ENCODE measurements around the gene XPR1. TPM values are rescaled to one million over a fixed set of nuclear protein-coding genes. Genes with fewer than 3 reads are reported as not detected.

The XPR1 gene
- total and polyA plus RNA-seq, 9 donors, result 5.7 to 34.1 (median 17.3) TPM

- Histone ChIP-seq H3K4me3 (no peak overlapping the region), H3K27ac (no peak overlapping the region), H3K36me3 (no peaks in the 10 kb centered on the region), H3K9me3 (no peaks in the 10 kb centered on the region), H3K27me3 (no peaks in the 10 kb centered on the region), H3K4me1 (ENCODE audit: insufficient read depth) (peaks cover 3% of the 10 kb centered on the region)
- TF ChIP-seq, protein P1, sequence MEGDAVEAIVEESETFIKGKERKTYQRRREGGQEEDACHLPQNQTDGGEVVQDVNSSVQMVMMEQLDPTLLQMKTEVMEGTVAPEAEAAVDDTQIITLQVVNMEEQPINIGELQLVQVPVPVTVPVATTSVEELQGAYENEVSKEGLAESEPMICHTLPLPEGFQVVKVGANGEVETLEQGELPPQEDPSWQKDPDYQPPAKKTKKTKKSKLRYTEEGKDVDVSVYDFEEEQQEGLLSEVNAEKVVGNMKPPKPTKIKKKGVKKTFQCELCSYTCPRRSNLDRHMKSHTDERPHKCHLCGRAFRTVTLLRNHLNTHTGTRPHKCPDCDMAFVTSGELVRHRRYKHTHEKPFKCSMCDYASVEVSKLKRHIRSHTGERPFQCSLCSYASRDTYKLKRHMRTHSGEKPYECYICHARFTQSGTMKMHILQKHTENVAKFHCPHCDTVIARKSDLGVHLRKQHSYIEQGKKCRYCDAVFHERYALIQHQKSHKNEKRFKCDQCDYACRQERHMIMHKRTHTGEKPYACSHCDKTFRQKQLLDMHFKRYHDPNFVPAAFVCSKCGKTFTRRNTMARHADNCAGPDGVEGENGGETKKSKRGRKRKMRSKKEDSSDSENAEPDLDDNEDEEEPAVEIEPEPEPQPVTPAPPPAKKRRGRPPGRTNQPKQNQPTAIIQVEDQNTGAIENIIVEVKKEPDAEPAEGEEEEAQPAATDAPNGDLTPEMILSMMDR (IDR thresholded peaks at IDR 0.05), result no peak
- TF ChIP-seq POLR2A (IDR thresholded peaks at IDR 0.05) (no peak), EP300 (IDR thresholded peaks at IDR 0.05) (no peak)
- intact Hi-C loops (cut with DNase I), result no loop called here
- DNase-seq, result no peak
- WGBS, 3 donors, result 4 to 6% (median 6%) methylated on average over 1 of the region's 1 CpG
Observed at GRCh38 chr1:180842052-180842451, 210.2 kb downstream of the XPR1 start.

DNA sequence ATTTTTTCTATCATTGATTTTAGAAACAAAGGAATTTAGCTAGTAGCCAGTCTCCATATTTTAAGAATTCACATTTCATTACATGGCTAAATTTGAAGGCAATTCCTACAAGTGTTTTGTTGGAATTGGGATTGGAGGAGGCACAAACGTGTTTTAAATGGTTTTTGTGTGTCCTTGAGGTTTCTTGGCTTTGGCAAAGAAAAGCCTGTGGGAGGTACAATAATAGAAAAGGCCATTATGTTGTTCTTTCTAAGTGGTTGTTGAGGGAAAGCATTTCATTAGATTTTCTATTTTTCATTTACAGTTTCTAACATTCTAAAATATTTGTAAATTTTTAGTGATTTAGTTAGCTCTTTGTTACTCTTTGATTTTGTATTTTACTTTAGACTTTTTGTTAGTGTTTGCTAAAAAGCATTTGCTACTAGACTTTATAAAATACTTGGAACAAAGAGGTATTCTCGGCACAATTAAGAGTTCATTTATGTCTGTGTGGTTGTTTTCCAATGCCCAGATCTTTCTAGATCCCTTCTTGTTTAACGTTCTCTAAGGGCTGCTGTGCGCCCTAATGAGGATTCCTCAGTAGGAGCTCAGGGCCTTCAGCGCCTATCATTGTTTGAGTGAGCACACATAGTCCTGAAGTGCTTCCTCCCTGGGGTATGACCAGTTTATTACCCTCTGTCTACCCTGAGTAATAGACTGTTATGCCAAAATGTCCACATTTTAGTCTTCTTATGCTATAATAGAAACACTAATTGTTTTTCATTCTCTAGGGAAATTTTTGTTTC lies 210.9 kb downstream of the XPR1 start:
- Histone ChIP-seq H3K27ac (peak overlapping the region in 1 of 2 donors; percentile 34), H3K9me3 (no peaks in the 10 kb centered on the region), H3K27me3 (no peaks in the 10 kb centered on the region), H3K4me1 (ENCODE audit: insufficient read depth) (peaks cover 3% of the 10 kb centered on the region), H3K4me3 (no peak overlapping the region), H3K36me3 (no peaks in the 10 kb centered on the region)
- TF ChIP-seq POLR2A (IDR thresholded peaks at IDR 0.05), result no peak
- no peak for TF ChIP-seq EP300 (IDR thresholded peaks at IDR 0.05)
- TF ChIP-seq, protein P1 (IDR thresholded peaks at IDR 0.05), result no peak
- WGBS, 3 donors, result 13 to 25% (median 20%) methylated on average over 5 of the region's 5 CpGs
- intact Hi-C loops (cut with DNase I), result no loop called here
- no peak for DNase-seq

- Histone ChIP-seq H3K27me3 (no peaks in the 10 kb centered on the region), H3K4me1 (ENCODE audit: insufficient read depth) (peaks cover 3% of the 10 kb centered on the region), H3K4me3 (no peak overlapping the region), H3K9me3 (no peaks in the 10 kb centered on the region), H3K36me3 (no peaks in the 10 kb centered on the region), H3K27ac (no peak overlapping the region)
- no peak for TF ChIP-seq POLR2A (IDR thresholded peaks at IDR 0.05)
- TF ChIP-seq EP300 (IDR thresholded peaks at IDR 0.05), result no peak
- TF ChIP-seq, protein P1 (IDR thresholded peaks at IDR 0.05), result no peak
- intact Hi-C loops (cut with DNase I), result no loop called here
- DNase-seq, result no peak
- 96 to 100% (median 100%) methylated on average over 1 of the region's 1 CpG for WGBS, 3 donors
Observed at GRCh38 chr1:180845352-180845751, 213.5 kb downstream of the XPR1 start.

GRCh38 chr1:180848191-180848590 lies 216.4 kb downstream of the XPR1 start:
- no peak for TF ChIP-seq POLR2A (IDR thresholded peaks at IDR 0.05)
- no peak for TF ChIP-seq EP300 (IDR thresholded peaks at IDR 0.05)
- TF ChIP-seq, protein P1 (IDR thresholded peaks at IDR 0.05), result no peak
- H3K4me3 ChIP-seq, result no peak overlapping the region
- no peak for DNase-seq
- no peak overlapping the region for H3K27ac ChIP-seq
- no peaks in the 10 kb centered on the region for H3K4me1 ChIP-seq (ENCODE audit: insufficient read depth)
- H3K27me3 ChIP-seq, result no peaks in the 10 kb centered on the region
- no peaks in the 10 kb centered on the region for H3K9me3 ChIP-seq
- intact Hi-C loops (cut with DNase I), result no loop called here
- no peaks in the 10 kb centered on the region for H3K36me3 ChIP-seq
